GM21367 (cell line): Measurements from ENCODE around the gene CRB1.
"Not testable (repeated sequence)": the region's sequence is repeated elsewhere in the genome, so short reads cannot be mapped to it uniquely, and the experiment has no call there.

Source experiments
- ATAC-seq: cut with Tn5 transposase; IDR thresholded peaks from one replicate; pipeline ENCODE4 v1.9.1; 2021; ENCODE audit not compliant: unreplicated experiment

CRB1 gene

GRCh38 chr1:197394831-197395608, 127.0 kb downstream of the CRB1 start:
- ATAC-seq: no peak

- no peak for ATAC-seq
Observed at GRCh38 chr1:197397895-197398294, 129.8 kb downstream of the CRB1 start.

GRCh38 chr1:197399755-197400521, 131.9 kb downstream of the CRB1 start:
- peak; percentile 87 for ATAC-seq

GRCh38 chr1:197400522-197400902, 132.5 kb downstream of the CRB1 start:
- ATAC-seq: no peak

GRCh38 chr1:197402189-197402588, 134.1 kb downstream of the CRB1 start:
- no peak for ATAC-seq

GRCh38 chr1:197404774-197405173, 136.7 kb downstream of the CRB1 start:
- not testable (repeated sequence) for ATAC-seq

- not testable (repeated sequence) for ATAC-seq
Observed at GRCh38 chr1:197405614-197406013, 137.6 kb downstream of the CRB1 start.

GRCh38 chr1:197413564-197413963, 145.5 kb downstream of the CRB1 start:
- no peak for ATAC-seq

- ATAC-seq: no peak
Observed at GRCh38 chr1:197415221-197415620, 147.2 kb downstream of the CRB1 start.

GRCh38 chr1:197418693-197419092, 150.6 kb downstream of the CRB1 start:
- no peak for ATAC-seq

- no peak for ATAC-seq
Observed at GRCh38 chr1:197422993-197423392, 154.9 kb downstream of the CRB1 start.

GRCh38 chr1:197424380-197424779, 156.3 kb downstream of the CRB1 start:
- ATAC-seq: no peak

- no peak for ATAC-seq
Observed at GRCh38 chr1:197429372-197429771, 161.3 kb downstream of the CRB1 start.

GRCh38 chr1:197435224-197435623, 167.2 kb downstream of the CRB1 start:
- ATAC-seq: no peak

- ATAC-seq: no peak
Observed at GRCh38 chr1:197437601-197438000, 169.5 kb downstream of the CRB1 start.

- no peak for ATAC-seq
Observed at GRCh38 chr1:197438010-197438790, 170.1 kb downstream of the CRB1 start.

GRCh38 chr1:197439708-197440280, 171.7 kb downstream of the CRB1 start:
- no peak for ATAC-seq

- ATAC-seq: no peak
Observed at GRCh38 chr1:197440715-197441114, 172.7 kb downstream of the CRB1 start.

GRCh38 chr1:197441999-197442414, 174.0 kb downstream of the CRB1 start:
- ATAC-seq: no peak

- no peak for ATAC-seq
Observed at GRCh38 chr1:197444755-197445154, 176.7 kb downstream of the CRB1 start.

- ATAC-seq: no peak
Observed at GRCh38 chr1:197448121-197448779, 180.2 kb downstream of the CRB1 start.
